GM12878 (cell line): ENCODE results near the gene ADAMTS13. TPM values are rescaled to one million over a fixed set of nuclear protein-coding genes. Genes with fewer than 3 reads are reported as not detected.
A peak's percentile ranks its signal among the peaks of the same experiment; 100 is the strongest.

Experiments used
- ATAC-seq: fragments of 200-7000 bp; cut with Tn5 transposase; 3 replicates; pipeline ENCODE4 v1.9.1; 2020; ENCODE audit warnings: mild to moderate bottlenecking, moderate library complexity
- BruUV-seq: library from RNA; stranded (reverse); fragments of 400-500 nt; replicated peaks from 2 replicates; lab custom pipeline; 2021; lab: Mats Ljungman, UMichigan
- CTCF ChIA-PET: fragments of 300-600 bp; sonication (Branson Sonifier 250); formaldehyde crosslinking; extraction: SDS; loops from one replicate; lab custom pipeline; 2021; ENCODE audit warnings: inconsistent platforms; lab: Yijun Ruan, JAX
- POLR2A ChIA-PET: fragments of 350-600 bp; formaldehyde crosslinking; extraction: SDS; loops from one replicate; lab custom pipeline; 2021; ENCODE audit warnings: inconsistent platforms; lab: Charles Lee
- RAD21 ChIA-PET: fragments of 300-600 bp; sonication (Branson Sonifier 250); formaldehyde crosslinking; loops from one replicate; lab custom pipeline; 2023; ENCODE audit warnings: antibody characterized with exemption; ENCODE audit not compliant: unreplicated experiment; lab: Charles Lee
- SMC1A ChIA-PET: fragments of 300-600 bp; sonication (Branson Sonifier 250); formaldehyde crosslinking; loops from one replicate; lab custom pipeline; 2023; ENCODE audit not compliant: unreplicated experiment, uncharacterized antibody; lab: Charles Lee
- DNase-seq: peaks from one replicate; pipeline ENCODE4 v3.0.0-alpha.2; 2011; ENCODE audit warnings: low read depth, low spot score
- FAIRE-seq: peaks from 3 replicates; lab custom pipeline; 2011; peaks lifted over from hg19 to GRCh38; lab: Jason Lieb, UNC
- H2AFZ ChIP-seq: 2 replicates; pipeline ENCODE4 v1.6.0; 2011; ENCODE audit warnings: low read depth, low read length, control low read depth; ENCODE audit not compliant: control insufficient read depth
- H3K27ac ChIP-seq: 2 replicates; pipeline ENCODE4 v1.5.1; 2011; ENCODE audit warnings: control low read depth; ENCODE audit not compliant: control insufficient read depth, insufficient read depth
- H3K27me3 ChIP-seq, 2 experiments: replicated peaks in 1 of 2; 2 replicates each; pipeline versions ENCODE4 v1.6.0 to v1.6.1; 2011; ENCODE audit warnings: low read length in 1 of 2; ENCODE audit not compliant: control insufficient read depth in 2 of 2, insufficient read depth in 2 of 2
- H3K36me3 ChIP-seq, 2 experiments: 2 replicates each; pipeline ENCODE4 v1.5.1; 2011; ENCODE audit warnings: low read length in 1 of 2; ENCODE audit not compliant: control insufficient read depth in 2 of 2, insufficient read depth in 2 of 2
- H3K4me1 ChIP-seq: 2 replicates; pipeline ENCODE4 v1.6.1; 2011; ENCODE audit warnings: mild to moderate bottlenecking, low read length, moderate library complexity, mixed read lengths; ENCODE audit not compliant: control insufficient read depth, insufficient read depth
- H3K4me2 ChIP-seq: 2 replicates; pipeline ENCODE4 v1.6.0; 2011; ENCODE audit warnings: control low read depth; ENCODE audit not compliant: control insufficient read depth, insufficient read depth
- H3K4me3 ChIP-seq: fragments of 200-600 bp; sonication (generic); 2 replicates; pipeline ENCODE4 v1.5.1; 2016
- H3K79me2 ChIP-seq: 2 replicates; pipeline ENCODE4 v1.6.0; 2011; ENCODE audit warnings: low read length; ENCODE audit not compliant: control insufficient read depth, insufficient read depth
- H3K9ac ChIP-seq: 2 replicates; pipeline ENCODE4 v1.8.0; 2011; ENCODE audit warnings: low read length, control low read depth, mixed read lengths; ENCODE audit not compliant: control insufficient read depth, insufficient read depth
- H3K9me3 ChIP-seq: replicated peaks from 3 replicates; pipeline ENCODE4 v1.5.1; 2011; ENCODE audit warnings: mild to moderate bottlenecking, low read length; ENCODE audit not compliant: control insufficient read depth, insufficient read depth
- H4K20me1 ChIP-seq: 2 replicates; pipeline ENCODE4 v1.6.0; 2011; ENCODE audit not compliant: control insufficient read depth, insufficient read depth
- ASH2L ChIP-seq: fragments of 300-600, 200-600 bp; sonication (generic); IDR thresholded peaks from 2 replicates; pipeline ENCODE4 v1.6.1; 2017; ENCODE audit warnings: low read depth, mild to moderate bottlenecking, borderline replicate concordance
- BCL3 ChIP-seq: IDR thresholded peaks from 2 replicates; pipeline ENCODE4 v1.6.1; 2011; ENCODE audit warnings: borderline replicate concordance, low read depth, mild to moderate bottlenecking, moderate library complexity, low read length; ENCODE audit not compliant: insufficient read depth, poor library complexity, severe bottlenecking
- FOXK2 ChIP-seq: fragments of 450-650 bp; IDR thresholded peaks from 2 replicates; pipeline ENCODE4 v1.6.1; 2017; ENCODE audit warnings: mild to moderate bottlenecking, moderate library complexity
- FOXM1 ChIP-seq: IDR thresholded peaks from 2 replicates; pipeline ENCODE4 v1.6.1; 2012; ENCODE audit warnings: low read depth, mild to moderate bottlenecking, inconsistent platforms, low read length, moderate library complexity
- GABPA ChIP-seq: IDR thresholded peaks from 2 replicates; pipeline ENCODE4 v1.6.1; 2014; ENCODE audit warnings: antibody characterized with exemption, low read depth, mild to moderate bottlenecking, inconsistent platforms
- NFIC ChIP-seq: IDR thresholded peaks from 2 replicates; pipeline ENCODE4 v1.6.1; 2012; ENCODE audit warnings: low read depth, mild to moderate bottlenecking, inconsistent platforms, low read length, moderate library complexity
- NR2C2 ChIP-seq: IDR thresholded peaks from 2 replicates; pipeline ENCODE4 v1.6.1; 2011; ENCODE audit warnings: borderline replicate concordance, low read depth; ENCODE audit not compliant: control insufficient read depth, insufficient read length
- TCF3 ChIP-seq: IDR thresholded peaks from 2 replicates; pipeline ENCODE4 v1.6.1; 2012; ENCODE audit warnings: low read depth, mild to moderate bottlenecking, low read length, borderline replicate concordance; ENCODE audit not compliant: insufficient read depth
- ZBTB33 ChIP-seq: fragments of 450-650 bp; IDR thresholded peaks from 2 replicates; pipeline ENCODE4 v1.6.1; 2017; ENCODE audit warnings: mild to moderate bottlenecking
- WGBS: methylation state at CpG from one replicate; pipeline ENCODE4 v1.1.6; 2016; ENCODE audit warnings: low lambda C conversion rate; ENCODE audit not compliant: insufficient replicate concordance, insufficient coverage; ENCODE audit errors: missing lambda C conversion rate; 5-methylcytosine and 5-hydroxymethylcytosine counted together
- in situ Hi-C: fragments of 300-500 bp; cut with MboI; formaldehyde crosslinking; loops from 9 replicates; pipeline ENCODE4 v1.14.3; 2018; ENCODE audit warnings: mixed read lengths
- intact Hi-C: fragments of 100-400 bp; cut with micrococcal nuclease; formaldehyde crosslinking; loops from one replicate; pipeline ENCODE4 v1.14.2; 2022; ENCODE audit not compliant: unreplicated experiment
- polyA plus RNA-seq, 11 experiments: library from polyadenylated mRNA; depleted of rRNA in 4 of 11; unstranded in 6 of 11; stranded (reverse) in 5 of 11; fragments of >200 nt; fragmentation: Nextera tagmentation in 4 of 11; fragmentation: Illumina TruSeq in 1 of 11; extraction: Ambion mirVana in 4 of 11; extraction: Trizol in 1 of 11; gene quantifications; 1 replicate in 1 of 11; 2 replicates in 10 of 11; pipeline versions ENCODE4 v1.2.1 to v1.2.3, GENCODE V29; 2011 to 2016; ENCODE audit warnings: inconsistent platforms in 2 of 11, missing spikeins in 2 of 11, low read depth in 1 of 11
- total RNA-seq, 4 experiments: library from RNA; depleted of rRNA in 3 of 4; stranded (reverse); fragments of >200 nt in 3 of 4; fragmentation: Illumina TruSeq in 1 of 4; extraction: Trizol in 1 of 4; gene quantifications; 2 replicates each; pipeline versions ENCODE4 v1.2.1 to v1.2.3, GENCODE V29; 2013 to 2021

The ADAMTS13 gene
- total and polyA plus RNA-seq, 10 of the 15 experiments (the other 5 are each of a cell fraction or from before 2014, with no cell fraction given) = 0.08 to 2.4 (median 0.28) TPM

GRCh38 chr9:133495327-133496293, 73.4 kb downstream of the ADAMTS13 start:
- no peak overlapping the region for H2AFZ ChIP-seq
- no peaks in the 10 kb centered on the region for H3K9me3 ChIP-seq
- intact Hi-C loops = no loop called here
- POLR2A ChIA-PET = no interaction called here
- no peak overlapping the region for H3K4me2 ChIP-seq
- H3K4me1 ChIP-seq = no peaks in the 10 kb centered on the region
- RAD21 ChIA-PET = interaction anchor here (1.3 kb wide), 1 partner anchor 18 kb away, joined by 3 read pairs; no protein-coding TSS in a partner anchor
- H3K27me3 ChIP-seq = peaks cover 0 to 1% of the 10 kb centered on the region in 2 experiments; a peak in 1 of 4 replicates
- SMC1A ChIA-PET = interaction anchor here (1.5 kb wide), 1 partner anchor 9 kb away, joined by 3 read pairs; no protein-coding TSS in a partner anchor
- WGBS = 81% methylated on average over 24 of the region's 24 CpGs
- FAIRE-seq = peak; percentile 72
- no peak for ATAC-seq
- TF ChIP-seq ZBTB33 (no peak), FOXM1 (no peak), FOXK2 (no peak), TCF3 (no peak), NR2C2 (peak; percentile 33), ASH2L (no peak), GABPA (no peak), NFIC (peak; percentile 30; the same call in 1 of the 2 replicates), BCL3 (peak; percentile 91)
- TF ChIP-seq, all 136 proteins: peak for 3
- no peaks in the 10 kb centered on the region for H3K36me3 ChIP-seq
- H3K27ac ChIP-seq = no peak overlapping the region
- H3K9ac ChIP-seq = no peak overlapping the region
- no peaks in the 10 kb centered on the region for H4K20me1 ChIP-seq
- DNase-seq = no peak
- H3K79me2 ChIP-seq = no peaks in the 10 kb centered on the region
- no peak overlapping the region for H3K4me3 ChIP-seq
- CTCF ChIA-PET = interaction anchor here (0.7 to 2.1 kb wide), 5 partner anchors 9 to 314 kb away, joined by 3 to 5 read pairs (median 4); no protein-coding TSS in a partner anchor
- in situ Hi-C loops = no loop called here
- no TSS peak for BruUV-seq
